Measurements from ENCODE around the gene PALD1.

Gene PALD1

GRCh38 chr10:70587045-70587658 is 108.6 kb downstream of the PALD1 start:
- no peak for DNase-seq (ENCODE audit: extremely low read depth in 1 of 2, low read depth in 1 of 2)

GRCh38 chr10:70588255-70588654 is 109.7 kb downstream of the PALD1 start:
- DNase-seq (ENCODE audit: extremely low read depth in 1 of 2, low read depth in 1 of 2): no peak

GRCh38 chr10:70588859-70589570 is 110.4 kb downstream of the PALD1 start:
- DNase-seq (ENCODE audit: extremely low read depth in 1 of 2, low read depth in 1 of 2): no peak

- DNase-seq (ENCODE audit: extremely low read depth in 1 of 2, low read depth in 1 of 2): no peak
Measured at GRCh38 chr10:70589762-70590654, 111.4 kb downstream of the PALD1 start.

GRCh38 chr10:70590655-70591416 is 112.3 kb downstream of the PALD1 start:
- no peak for DNase-seq (ENCODE audit: extremely low read depth in 1 of 2, low read depth in 1 of 2)

GRCh38 chr10:70592186-70592735 is 113.7 kb downstream of the PALD1 start:
- DNase-seq (ENCODE audit: extremely low read depth in 1 of 2, low read depth in 1 of 2): no peak

- no peak for DNase-seq (ENCODE audit: extremely low read depth in 1 of 2, low read depth in 1 of 2)
Measured at GRCh38 chr10:70592746-70593512, 114.4 kb downstream of the PALD1 start.

GRCh38 chr10:70593513-70593890 is 114.9 kb downstream of the PALD1 start:
- DNase-seq (ENCODE audit: extremely low read depth in 1 of 2, low read depth in 1 of 2): no peak

- no peak for DNase-seq (ENCODE audit: extremely low read depth in 1 of 2, low read depth in 1 of 2)
Measured at GRCh38 chr10:70594161-70594560, 115.6 kb downstream of the PALD1 start.

GRCh38 chr10:70595566-70596016 is 117.0 kb downstream of the PALD1 start:
- DNase-seq (ENCODE audit: extremely low read depth in 1 of 2, low read depth in 1 of 2): no peak

GRCh38 chr10:70596110-70596798 is 117.7 kb downstream of the PALD1 start:
- no peak for DNase-seq (ENCODE audit: extremely low read depth in 1 of 2, low read depth in 1 of 2)

- DNase-seq (ENCODE audit: extremely low read depth in 1 of 2, low read depth in 1 of 2): no peak
Measured at GRCh38 chr10:70596860-70597809, 118.6 kb downstream of the PALD1 start.

- no peak for DNase-seq (ENCODE audit: extremely low read depth in 1 of 2, low read depth in 1 of 2)
Measured at GRCh38 chr10:70597856-70598815, 119.6 kb downstream of the PALD1 start.

GRCh38 chr10:70598857-70599295 is 120.3 kb downstream of the PALD1 start:
- DNase-seq (ENCODE audit: extremely low read depth in 1 of 2, low read depth in 1 of 2): no peak

- DNase-seq (ENCODE audit: extremely low read depth in 1 of 2, low read depth in 1 of 2): no peak
Measured at GRCh38 chr10:70599319-70599718, 120.8 kb downstream of the PALD1 start.

GRCh38 chr10:70599791-70600190 is 121.2 kb downstream of the PALD1 start:
- DNase-seq (ENCODE audit: extremely low read depth in 1 of 2, low read depth in 1 of 2): no peak

Measured in stimulated activated CD8-positive, alpha-beta memory T cell treated with anti-CD3 and anti-CD28 coated beads, Interleukin-7, amount 100 ng/mL, for 48 hours (primary cell).